Effector CD4-positive, alpha-beta T cell (primary cell): Measurements from ENCODE around the gene CHIT1.
"Not testable (repeated sequence)": the region's sequence is repeated elsewhere in the genome, so short reads cannot be mapped to it uniquely, and the experiment has no call there.

ENCODE experiments used
- DNase-seq: peaks from one replicate; pipeline ENCODE4 v3.0.0-alpha.2; 2020

Gene CHIT1

DNA sequence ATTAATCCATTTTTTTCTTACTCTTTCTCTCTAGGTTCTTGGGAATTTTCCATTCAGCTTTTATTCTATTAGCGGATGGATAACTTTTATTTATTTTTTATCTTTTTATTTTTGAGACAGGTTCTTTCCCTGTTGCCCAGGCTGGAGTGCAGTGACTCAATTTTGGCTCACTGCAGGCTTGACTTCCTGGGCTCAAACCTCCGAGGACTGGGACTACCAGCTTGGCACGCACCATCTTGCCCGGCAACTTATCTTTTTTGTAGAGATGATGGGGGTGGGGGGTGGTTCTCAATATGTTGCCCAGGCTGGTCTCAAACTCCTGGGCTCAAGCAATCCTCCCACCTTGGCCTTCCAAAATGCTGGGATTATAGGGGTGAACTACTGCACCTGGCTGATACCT lies 36.1 kb upstream of the CHIT1 start:
- DNase-seq = no peak

DNA sequence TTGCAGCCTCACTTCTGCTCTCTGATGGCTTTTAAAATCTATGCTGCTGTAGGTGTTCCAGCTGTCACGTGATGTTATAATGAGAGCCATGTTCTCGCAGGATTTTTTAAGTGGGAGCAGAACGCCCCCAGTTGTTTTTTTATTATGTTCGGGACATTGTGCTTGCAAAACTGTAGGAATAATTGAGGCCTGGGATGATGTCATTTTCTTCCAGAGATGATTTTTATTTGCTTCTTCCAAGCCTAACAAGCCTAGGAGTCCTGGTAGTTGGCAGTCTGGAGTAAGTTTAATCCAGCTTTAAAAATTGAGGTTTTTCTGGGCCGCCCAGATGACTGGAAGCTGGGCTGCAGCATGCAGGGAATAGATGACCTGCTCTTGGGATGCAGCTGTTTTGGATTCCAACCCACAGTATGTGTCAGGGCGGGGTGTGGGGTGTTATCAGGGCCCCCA lies 34.6 kb upstream of the CHIT1 start:
- no peak for DNase-seq

DNA sequence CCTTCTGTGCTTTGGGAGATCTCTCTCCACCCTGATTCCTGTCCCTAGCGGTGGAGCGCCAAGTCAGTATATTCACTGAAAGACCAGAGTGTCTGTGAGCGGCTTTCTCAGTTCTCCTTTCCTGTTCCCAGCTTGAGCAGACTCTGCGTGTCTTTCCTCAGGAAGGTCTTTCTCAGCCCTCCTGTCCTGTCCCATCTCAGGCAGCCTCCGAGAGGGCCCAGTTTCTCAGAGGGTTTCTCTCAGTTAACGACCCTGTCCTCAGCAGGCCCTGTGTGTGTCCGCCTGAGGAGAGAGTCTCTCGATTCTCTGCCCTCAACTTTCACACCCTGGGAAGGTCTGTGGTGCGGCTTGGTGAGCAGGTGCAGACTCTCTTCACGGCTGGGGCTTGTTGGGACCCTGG lies 34.0 kb upstream of the CHIT1 start:
- DNase-seq = no peak

GRCh38 chr1:203256636-203257035 lies 27.2 kb upstream of the CHIT1 start:
- DNase-seq = not testable (repeated sequence)

- DNase-seq = not testable (repeated sequence)
These were observed 25.3 kb upstream of the CHIT1 start for GRCh38 chr1:203254782-203255181.

- no peak for DNase-seq
These were observed 23.2 kb upstream of the CHIT1 start for GRCh38 chr1:203252678-203253077.

DNA sequence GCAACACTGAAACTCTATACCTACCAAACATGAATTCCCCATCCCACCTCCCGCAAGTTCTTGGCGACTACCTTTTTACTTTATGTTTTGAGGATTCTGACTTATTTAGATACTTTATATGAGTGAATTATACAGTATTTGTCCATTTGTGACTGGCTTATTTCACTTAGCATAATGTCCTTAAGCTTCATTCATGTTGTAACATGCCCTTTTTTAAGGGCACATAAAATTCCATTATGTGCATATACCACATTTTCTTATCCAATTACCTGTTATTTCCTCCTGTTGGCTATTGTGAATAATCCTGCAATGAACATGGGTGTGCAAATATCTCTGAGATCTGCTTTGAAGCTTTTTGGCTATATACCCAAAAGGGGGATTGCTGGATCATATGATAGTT lies 22.0 kb upstream of the CHIT1 start:
- no peak for DNase-seq

DNA sequence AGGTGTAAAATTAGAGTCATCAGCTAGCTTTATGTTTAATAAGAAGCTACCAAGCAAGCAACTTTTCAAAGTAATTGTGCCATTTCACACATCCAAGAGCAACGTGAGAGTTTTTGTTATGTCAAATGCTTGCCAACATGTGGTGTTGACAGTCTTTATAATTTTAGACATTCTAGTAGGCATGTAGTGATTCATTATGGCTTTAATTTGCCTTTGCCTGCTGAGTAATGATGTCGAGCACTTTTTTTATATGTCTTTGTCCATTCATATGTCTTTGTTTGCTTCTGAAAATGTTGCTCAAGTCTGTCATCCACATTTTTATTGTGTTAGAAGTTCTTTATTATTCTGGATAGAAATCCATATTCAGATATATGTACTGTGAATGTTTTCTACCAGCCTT lies 21.4 kb upstream of the CHIT1 start:
- no peak for DNase-seq

DNA sequence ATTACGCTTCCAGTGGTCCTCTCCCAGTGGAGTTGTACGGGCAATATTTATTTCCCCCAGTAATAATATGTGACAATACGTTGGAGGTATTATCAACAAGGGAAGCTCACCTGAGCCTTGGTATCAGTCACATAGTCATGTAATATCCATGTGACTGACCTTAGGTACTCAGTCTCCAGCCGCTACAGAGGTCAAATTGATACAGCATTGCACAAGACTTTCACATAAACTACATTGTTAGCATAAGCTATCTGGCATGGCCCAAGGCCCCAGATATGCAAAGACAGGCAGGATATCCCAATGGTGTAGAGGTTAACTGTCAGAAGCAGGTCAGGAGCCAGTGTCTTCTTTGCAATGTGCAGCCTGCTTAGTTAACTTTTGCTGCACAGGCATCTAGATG lies 15.3 kb upstream of the CHIT1 start:
- DNase-seq = no peak

DNA sequence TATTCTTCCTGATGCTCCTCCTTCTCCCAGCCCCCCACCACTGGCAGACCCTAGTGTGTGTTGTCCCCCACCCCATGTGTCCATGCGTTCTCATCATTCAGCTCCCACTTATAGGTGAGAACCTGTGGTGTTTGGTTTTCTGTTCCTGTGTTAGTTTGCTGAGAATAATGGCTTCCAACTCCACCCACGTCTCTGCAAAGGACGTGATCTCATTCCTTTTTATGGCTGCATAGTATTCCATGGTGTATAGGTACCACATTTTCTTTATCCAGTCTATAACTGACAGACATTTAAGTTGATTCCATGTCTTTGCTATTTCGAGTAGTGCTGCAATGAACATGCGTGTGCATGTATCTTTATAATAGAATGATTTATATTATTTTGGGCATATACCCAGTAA lies 12.2 kb upstream of the CHIT1 start:
- DNase-seq = not testable (repeated sequence)

DNA sequence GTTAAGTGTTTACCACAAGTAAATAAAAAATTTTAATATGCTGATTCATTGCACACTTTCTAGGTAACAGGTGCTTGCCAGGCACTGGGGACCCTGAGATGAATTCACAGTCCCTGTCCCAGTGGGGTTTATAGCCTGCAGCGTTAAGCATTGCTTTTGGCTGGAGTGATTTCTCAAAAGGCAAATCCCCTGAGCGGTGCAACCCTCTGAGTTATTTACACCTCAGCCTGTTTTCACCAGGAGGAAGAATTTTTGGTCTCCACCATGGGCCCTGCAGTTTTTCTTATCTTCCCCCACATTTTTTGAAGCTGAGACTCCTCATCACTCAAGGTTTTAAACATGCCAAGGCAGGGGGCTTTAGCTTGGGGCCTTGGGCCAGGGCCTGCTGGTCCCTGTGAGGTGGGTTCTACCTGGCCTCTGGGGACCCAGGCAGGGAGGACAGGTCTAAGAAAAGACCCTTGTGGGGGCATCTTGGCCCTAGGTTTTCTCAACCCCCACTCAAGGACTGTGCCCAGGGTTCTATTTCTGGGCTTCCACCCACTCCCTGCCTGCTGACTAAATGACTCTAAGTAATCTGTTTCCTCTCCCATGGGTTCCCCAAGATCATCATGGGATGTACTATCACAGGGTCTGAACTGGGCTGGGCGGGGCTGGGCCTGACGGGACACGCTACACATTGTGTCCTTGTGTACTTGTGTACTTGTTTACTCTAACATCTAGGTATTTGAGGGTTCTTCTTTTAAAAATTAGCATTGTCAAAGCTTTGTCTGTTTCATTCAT lies 10.2 kb upstream of the CHIT1 start:
- DNase-seq = no peak

GRCh38 chr1:203239081-203239480 lies 9.6 kb upstream of the CHIT1 start:
- no peak for DNase-seq

GRCh38 chr1:203238535-203238934 lies 9.1 kb upstream of the CHIT1 start:
- no peak for DNase-seq

- not testable (repeated sequence) for DNase-seq
These were observed 5.4 kb upstream of the CHIT1 start for GRCh38 chr1:203234901-203235300.

- DNase-seq = no peak
These were observed 803 bp downstream of the CHIT1 start for GRCh38 chr1:203228670-203229069.

DNA sequence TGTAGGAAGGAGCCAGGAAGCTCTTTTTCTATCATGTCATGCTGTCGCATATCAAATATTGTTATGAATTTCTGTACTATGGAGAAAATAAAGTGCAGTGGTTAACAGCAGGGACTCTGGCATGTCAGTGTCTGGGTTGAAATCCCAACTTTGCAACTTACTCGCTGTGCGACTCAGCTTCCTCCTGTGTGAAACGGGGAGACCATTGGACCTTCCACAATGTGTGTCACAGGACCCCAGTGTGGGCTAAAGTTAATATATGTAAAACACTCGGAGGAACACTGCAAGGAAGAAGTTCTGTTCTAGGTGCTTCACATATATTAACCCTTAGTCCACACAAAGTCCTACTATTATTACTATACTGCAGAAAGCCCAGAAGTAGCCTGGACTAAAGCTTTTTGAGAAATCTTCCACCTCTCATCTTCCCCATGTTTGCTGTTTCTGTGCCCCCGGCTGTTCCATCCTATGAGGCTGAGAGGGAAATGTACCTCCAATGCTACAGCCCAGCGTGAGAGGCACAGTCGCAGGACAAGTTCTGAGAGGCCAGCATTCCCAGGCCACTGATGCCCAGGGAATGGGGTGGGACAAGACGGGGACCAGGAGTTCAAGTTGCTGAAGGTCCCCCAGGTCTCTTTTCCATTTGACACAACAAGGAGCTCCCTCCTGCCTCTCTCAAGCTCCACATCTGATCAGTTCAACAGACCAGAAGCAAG lies 1.9 kb downstream of the CHIT1 start:
- no peak for DNase-seq

DNA sequence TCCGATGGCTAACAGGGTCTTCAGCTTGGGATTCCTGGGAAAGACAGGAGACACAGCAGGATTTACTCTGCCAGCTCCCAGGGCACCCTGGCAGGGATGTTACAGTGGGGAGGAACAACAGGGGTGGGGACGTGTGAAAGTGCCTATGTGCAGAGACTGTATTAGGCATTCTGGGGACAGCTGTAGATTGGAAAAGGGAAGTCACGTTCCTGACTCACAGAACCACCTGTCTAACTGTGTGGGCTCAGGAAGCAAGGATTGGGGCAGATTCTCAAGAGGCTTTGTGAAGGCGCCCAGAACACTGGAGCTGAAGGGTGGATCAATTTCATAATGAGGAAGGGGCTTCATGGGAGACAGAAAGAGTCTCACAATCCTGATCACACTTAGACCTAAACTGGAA lies 4.4 kb downstream of the CHIT1 start:
- no peak for DNase-seq

- no peak for DNase-seq
These were observed 6.3 kb downstream of the CHIT1 start for GRCh38 chr1:203223012-203223775.

GRCh38 chr1:203219934-203220333 lies 9.5 kb downstream of the CHIT1 start:
- no peak for DNase-seq

- DNase-seq = no peak
These were observed 10.3 kb downstream of the CHIT1 start for GRCh38 chr1:203219171-203219570.

- no peak for DNase-seq
These were observed 11.8 kb downstream of the CHIT1 start for GRCh38 chr1:203217668-203218067.

DNA sequence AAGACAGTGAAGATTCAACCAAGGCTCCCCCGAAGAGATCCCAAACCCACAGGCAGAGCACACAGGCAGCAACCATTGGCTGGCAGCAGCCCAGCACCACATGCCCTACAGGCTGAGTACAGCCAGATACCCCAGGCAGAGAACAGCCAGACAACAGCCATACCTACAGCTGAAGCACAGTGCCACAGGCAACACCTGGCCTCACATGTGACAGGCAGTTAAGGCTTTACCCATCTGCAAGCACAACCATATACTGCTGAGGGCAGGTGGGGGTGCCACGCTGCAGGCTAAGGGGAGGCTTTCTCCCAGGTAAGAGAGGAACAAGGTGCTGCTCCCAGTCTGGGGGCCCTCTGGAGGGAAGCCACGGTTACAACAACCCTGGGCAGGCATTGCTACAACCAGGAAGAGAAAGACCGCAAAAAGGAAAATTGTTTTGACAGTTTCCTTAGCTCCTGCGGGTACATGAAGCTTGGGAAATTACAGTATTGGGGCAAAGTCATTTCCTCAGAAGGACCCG lies 12.3 kb downstream of the CHIT1 start:
- DNase-seq = no peak
